HG02642 (cell line): ENCODE data around the gene ITPR3.

Source experiments
- ATAC-seq: cut with Tn5 transposase; IDR thresholded peaks from one replicate; pipeline ENCODE4 v1.9.1; 2021; ENCODE audit warnings: mild to moderate bottlenecking; ENCODE audit not compliant: unreplicated experiment, poor library complexity

Gene ITPR3

DNA sequence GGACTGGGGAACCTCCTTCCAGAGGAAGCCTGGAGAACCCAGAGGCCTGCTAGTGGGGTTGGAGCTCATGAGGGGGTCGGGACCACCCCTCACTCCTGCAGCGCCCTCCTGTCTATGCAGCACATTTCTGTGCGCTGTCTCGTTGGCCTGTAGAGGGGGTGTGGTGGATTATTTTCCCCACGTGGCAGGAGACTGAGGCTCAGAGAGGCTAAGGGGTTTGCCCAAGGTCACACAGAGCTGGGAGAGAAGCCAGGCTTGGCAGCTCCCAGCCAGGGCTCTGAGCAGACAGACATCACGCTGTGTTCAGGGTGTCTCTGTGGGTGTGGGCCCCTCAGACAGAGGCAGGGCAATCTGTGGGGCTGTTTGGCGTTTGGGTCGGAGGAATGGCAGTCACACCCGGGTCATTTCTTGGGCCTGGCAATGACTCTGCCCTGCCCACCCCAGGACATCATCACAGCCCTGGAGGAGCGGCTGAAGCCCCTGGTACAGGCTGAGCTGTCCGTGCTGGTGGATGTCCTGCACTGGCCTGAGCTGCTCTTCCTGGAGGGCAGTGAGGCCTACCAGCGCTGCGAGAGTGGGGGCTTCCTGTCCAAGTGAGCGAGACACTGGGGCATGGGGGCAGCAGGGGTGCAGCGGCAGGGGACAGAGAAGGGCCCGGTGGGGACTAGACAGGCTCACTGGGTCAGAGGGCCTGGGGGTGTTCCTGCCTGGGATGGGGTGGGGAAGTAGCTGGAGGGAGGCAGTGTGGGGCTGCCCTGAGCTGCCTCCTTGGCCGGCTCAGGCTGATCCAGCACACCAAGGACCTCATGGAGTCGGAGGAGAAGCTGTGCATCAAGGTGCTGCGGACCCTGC lies 62.7 kb downstream of the ITPR3 start:
- no peak for ATAC-seq

DNA sequence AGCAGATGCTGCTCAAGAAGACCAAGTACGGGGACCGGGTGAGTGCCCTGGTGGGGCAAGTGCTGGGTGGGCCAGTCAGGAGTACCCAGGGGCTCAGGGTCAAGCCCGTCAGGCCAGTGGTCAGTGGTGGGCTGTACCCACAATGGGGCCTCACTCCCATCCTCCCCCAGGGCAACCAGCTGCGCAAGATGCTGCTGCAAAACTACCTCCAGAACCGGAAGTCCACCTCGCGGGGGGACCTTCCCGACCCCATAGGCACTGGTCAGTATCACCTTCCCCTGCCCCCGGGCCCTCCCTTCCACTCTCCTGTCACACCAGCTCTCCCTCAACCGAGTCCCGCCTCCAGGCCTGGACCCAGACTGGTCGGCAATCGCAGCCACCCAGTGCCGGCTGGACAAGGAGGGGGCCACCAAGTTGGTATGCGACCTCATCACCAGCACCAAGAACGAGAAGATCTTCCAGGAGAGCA lies 63.3 kb downstream of the ITPR3 start:
- no peak for ATAC-seq

DNA sequence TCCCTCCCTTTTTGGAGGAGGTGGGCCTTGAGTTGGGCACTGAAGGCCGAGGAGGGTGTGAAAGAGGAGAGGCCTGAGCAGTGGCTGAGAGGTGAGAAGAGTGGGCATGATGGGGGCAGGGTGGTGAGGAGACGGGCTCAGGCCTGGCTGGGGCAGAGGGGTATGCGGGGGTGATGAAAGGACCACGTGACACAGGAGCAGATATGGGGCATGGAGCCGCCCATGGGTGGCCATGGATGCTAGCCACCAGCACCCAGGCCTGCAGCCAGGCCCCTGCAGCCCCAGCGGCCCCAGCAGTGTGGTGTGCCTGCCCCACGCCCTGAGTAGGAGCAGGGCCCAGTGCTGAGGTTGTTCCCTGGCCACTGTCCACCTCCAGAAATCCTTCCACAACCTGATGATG lies 63.9 kb downstream of the ITPR3 start:
- no peak for ATAC-seq

DNA sequence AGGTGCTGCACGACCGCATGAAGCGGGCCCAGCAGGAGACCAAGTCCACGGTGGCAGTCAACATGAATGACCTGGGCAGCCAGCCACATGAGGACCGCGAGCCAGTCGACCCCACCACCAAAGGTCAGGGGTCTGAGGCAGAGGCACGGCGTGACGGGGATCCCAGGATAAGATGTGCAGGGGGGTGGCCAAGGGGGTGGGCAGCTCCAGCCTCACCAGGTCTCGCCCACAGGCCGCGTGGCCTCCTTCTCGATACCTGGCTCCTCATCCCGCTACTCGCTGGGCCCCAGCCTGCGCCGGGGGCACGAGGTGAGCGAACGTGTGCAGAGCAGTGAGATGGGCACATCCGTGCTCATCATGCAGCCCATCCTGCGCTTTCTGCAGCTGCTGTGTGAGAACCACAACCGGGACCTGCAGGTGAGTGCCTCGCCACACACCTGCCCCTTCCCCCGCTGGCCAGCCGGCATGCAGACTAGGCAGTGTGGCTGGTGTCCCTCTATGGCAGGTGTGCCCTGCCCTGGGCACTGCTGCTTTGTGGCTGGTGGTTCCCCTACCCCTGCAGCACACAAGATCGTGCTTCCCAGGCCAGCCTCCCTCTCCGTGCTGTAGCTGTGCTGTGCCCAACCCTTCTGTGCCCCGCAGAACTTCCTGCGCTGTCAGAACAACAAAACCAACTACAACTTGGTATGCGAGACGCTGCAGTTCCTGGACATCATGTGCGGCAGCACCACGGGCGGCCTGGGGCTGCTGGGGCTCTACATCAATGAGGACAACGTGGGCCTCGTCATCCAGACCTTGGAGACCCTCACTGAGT lies 64.5 kb downstream of the ITPR3 start:
- ATAC-seq: no peak

DNA sequence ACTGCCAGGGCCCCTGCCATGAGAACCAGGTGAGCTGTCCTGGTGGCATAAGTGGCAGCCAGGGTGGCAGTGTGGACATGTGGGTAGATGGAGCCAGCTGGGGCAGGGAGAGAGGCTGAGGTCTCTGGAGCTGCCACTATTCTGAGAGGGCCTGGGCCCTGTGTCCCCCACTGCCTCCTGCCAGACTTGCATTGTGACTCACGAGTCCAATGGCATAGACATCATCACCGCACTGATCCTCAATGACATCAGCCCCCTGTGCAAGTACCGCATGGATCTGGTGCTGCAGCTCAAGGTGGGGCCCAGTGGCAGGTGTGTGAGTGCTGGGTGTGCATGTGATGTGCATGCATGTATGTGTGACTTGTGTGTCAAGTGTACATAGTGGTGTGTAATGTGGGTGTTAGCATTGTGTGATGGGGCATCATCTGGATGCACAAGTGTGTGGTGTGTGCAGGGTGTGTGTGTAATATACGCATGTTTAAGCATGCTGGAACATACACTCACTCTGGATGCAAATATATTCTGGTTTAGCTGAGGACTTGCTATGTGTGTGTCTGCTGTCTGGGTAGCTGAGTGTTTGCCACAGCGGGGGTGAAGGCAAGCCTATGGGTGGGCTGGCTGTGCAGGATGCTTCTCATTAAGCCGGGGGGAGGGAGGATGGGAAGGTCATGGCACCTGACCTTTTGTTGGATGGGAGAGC lies 65.3 kb downstream of the ITPR3 start:
- ATAC-seq: no peak

DNA sequence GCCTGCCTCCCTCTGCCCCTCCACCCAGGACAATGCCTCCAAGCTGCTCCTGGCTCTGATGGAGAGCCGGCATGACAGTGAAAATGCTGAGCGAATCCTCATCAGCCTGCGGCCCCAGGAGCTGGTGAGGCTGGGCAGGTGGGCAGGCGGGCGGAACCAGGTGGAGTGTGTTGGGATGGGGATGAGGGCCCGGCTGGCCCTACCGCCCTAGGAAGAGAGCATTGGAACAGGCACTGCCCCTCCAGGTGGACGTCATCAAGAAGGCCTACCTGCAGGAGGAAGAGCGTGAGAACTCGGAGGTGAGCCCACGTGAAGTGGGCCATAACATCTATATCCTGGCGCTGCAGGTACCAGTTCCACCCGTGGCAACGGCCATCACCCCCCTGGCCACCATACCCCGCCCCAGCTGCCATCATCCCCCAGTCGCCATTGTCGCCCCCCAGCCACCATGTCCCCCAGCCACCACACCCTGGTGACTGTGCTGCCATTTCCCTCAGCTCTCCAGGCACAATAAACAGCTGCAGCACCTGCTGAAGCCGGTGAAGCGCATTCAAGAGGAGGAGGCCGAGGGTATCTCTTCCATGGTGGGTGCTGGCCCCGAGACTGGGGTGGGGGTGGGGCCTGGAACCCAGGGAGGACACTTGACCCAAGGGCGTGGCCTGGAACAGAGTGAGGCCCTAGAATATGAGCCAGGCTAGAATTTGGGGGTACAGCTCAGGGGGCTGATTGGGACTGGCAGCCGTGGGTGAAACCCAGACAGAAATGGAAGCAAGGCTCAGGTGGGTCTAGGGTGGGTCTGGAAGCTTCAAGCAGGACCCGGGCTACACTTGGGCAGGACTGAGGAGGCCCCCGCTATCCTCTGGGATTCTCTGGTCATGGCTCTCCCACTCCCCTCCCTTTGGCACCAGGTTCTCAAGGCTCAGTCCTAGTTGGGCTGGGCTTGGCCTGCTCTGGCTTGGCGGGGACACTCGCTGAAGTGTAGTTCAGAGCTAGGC lies 66.2 kb downstream of the ITPR3 start:
- ATAC-seq: no peak

DNA sequence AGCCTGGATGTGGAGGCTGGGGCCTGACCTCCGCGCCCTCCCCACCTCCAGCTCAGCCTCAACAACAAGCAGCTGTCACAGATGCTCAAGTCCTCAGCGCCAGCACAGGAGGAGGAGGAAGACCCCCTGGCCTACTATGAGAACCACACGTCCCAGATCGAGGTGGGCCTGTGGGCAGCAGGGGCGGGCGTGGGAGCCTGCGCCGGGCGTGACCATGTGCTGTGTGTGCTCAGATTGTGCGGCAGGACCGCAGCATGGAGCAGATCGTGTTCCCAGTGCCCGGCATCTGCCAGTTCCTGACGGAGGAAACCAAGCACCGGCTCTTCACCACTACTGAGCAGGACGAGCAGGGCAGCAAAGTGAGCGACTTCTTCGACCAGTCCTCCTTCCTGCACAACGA lies 66.9 kb downstream of the ITPR3 start:
- ATAC-seq: no peak

DNA sequence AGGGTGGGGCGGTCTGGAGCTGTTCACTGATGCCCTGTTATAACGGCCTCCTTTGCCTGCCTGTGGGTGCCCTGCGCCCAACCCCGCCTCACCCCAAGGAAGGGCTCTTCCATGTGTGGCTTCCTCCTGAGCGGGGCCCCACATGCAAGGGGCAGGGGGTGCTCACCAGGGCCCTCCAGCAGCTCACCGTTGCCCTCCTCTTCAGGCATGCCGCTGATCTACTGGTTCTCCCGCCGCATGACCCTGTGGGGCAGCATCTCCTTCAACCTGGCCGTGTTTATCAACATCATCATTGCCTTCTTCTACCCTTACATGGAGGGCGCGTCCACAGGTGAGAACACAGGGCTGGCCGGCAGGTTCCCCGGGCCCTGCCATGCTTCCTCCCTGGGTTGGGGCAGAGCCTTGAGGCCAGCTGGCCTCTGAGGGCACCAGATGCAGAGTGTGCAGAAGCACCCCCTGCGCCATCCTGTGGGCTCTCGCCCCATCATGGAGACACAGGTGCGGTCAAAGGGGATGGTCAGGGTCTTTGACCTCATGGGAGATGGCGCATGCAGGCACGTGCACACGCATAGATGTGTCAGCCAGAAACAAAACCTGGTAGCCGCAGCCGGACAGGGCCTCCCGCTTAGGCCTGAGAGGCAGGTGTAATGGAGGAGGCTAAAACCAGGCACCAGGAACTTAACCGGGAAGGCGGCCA lies 67.5 kb downstream of the ITPR3 start:
- no peak for ATAC-seq

DNA sequence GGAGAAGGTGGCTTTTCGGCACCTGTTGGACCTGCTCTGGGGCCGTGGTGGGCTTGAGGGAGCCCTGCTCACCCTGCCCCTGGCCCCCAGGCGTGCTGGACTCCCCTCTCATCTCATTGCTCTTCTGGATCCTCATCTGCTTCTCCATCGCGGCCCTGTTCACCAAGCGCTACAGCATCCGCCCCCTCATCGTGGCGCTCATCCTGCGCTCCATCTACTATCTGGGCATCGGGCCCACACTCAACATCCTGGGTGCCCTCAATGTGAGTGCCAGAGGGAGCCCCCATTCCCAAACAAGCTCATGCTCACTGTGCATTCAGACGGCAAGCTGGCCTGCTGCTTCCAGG lies 68.0 kb downstream of the ITPR3 start:
- no peak for ATAC-seq

DNA sequence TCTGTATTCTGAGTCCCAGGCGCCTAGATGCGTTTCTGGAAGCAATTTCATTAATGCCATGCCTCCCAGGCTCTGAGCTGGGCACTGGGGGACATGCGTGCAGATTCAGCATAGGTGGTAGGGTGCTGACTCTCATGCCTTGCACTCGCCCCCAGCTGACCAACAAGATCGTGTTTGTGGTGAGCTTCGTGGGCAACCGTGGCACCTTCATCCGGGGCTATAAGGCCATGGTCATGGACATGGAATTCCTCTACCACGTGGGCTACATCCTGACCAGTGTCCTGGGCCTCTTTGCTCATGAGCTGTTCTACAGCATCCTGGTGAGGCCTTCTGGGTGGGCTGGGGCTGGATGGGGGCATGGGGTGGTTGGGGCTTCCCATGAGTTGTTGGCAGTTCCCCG lies 68.8 kb downstream of the ITPR3 start:
- no peak for ATAC-seq

DNA sequence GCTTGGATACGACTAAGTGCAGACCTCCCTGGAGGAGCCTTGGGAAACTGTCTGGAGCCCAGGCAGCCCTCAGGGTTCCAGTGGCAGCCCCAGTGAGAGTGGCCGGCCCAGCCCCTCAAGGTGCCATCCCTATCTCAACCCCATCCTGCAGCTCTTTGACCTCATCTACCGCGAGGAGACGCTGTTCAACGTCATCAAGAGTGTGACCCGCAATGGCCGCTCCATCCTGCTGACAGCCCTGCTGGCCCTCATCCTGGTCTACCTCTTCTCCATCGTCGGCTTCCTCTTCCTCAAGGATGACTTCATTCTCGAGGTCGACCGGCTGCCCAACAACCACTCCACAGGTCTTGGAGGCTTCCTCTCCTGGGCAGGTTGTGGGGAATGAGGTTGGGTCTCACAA lies 69.6 kb downstream of the ITPR3 start:
- ATAC-seq: no peak

DNA sequence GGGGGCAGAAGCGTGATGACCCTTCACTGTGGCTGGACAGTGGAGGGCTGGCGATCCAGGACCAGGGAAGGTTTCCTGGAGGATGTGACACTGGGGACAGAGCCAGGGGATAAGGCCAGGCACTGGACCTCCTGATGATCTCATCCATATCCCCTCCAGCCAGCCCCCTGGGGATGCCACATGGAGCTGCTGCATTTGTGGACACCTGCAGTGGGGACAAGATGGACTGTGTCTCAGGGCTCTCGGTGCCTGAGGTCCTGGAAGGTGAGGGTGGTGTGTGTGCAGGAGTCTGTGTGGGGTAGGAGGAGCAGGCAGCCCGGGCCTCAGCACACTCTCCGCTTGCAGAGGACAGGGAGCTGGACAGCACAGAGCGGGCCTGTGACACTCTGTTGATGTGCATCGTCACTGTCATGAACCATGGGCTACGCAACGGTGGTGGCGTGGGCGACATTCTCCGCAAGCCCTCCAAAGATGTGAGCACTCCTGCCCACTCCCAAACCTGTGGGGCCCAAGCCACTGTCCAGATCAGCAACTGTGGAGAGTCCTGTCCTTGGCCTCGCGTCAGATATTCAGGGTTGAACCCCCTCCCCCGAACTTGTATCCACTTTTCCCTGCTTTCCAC lies 70.4 kb downstream of the ITPR3 start:
- ATAC-seq: no peak

DNA sequence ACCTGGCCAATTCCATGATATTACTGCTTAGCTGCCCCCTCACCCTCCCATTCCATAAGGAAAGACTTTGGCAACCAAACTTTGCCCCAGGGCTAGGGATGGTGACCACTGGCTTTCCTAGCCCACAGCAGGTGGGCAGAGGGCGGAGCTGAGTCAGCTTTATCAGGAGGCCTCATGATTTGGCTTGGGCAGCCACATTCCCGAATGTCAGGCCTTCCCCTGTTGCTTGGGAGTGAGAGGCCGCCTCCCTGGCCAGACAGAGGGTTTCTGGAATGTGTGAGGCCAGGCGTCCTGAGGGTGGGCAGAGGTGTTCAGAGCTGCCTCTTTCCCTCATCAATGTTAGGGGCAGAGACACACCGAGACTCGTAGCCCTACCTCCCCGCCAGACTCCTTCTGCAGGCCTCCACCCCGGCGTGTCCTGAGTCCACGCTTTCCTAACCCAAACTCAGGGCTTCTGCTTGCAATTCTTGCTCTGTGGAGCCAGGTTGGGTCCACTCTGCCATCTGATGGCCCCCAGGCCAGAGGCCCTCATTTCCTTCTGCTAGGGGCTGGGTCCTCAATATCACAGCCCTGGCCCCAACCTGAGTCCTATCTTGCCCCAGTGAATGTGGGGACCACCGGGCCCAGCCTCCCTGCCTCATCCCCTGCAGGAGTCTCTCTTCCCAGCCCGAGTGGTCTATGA lies 71.1 kb downstream of the ITPR3 start:
- ATAC-seq: no peak

DNA sequence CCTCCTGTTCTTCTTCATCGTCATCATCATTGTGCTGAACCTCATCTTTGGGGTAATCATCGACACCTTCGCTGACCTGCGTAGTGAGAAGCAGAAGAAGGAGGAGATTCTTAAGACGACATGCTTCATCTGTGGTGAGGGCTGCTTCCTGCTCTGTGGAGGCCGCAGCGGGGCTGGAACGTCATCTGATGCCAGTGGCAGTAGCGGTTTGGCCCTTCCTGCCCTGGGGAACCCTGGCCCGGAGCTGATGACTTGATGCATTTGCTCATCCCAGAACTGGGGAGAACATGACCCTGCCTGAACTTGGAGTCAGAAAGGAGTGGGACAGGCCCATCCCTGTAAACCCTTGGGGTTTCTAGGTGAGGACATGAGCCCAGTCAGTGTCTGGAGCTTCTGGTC lies 71.6 kb downstream of the ITPR3 start:
- ATAC-seq: no peak

DNA sequence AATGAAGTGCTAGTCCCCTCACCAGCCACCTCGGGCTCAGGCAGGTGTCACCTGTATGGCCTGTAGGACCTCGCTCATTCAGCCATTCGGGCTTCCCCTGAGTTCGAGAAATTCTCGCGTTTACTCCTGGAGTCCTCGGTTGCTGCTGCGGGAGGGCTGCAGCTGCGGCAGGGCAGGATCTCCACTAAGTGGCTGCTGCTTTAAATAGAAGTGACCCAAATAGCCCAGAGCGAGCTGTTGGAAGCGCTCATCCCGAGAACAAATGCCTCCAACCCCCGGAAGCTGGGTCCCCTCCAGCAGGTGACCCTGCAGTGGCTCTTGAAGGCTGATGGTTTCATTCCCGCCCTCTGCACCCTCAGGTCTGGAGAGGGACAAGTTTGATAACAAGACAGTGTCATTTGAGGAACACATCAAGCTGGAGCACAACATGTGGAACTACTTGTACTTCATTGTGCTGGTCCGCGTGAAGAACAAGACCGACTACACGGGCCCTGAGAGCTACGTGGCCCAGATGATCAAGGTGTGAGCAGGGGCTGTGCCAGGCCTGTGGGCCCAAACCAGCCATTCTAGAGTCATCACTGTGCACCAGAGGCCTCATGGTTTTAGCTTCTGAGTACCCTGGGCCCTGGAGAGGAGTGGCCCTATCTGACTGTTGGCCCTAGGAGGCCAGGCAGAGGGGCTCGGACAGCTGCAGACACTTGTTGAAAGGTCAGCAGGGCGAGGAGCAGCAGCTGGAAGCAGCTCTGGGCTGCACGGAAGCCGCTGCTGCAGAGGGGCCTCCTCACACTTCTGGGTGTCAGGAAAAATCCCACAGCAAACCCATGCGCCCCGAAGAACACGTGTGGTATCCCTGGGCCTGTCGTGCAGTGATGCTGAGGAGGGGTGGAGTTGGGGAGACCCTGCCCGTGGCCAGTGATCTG lies 72.3 kb downstream of the ITPR3 start:
- no peak for ATAC-seq

DNA sequence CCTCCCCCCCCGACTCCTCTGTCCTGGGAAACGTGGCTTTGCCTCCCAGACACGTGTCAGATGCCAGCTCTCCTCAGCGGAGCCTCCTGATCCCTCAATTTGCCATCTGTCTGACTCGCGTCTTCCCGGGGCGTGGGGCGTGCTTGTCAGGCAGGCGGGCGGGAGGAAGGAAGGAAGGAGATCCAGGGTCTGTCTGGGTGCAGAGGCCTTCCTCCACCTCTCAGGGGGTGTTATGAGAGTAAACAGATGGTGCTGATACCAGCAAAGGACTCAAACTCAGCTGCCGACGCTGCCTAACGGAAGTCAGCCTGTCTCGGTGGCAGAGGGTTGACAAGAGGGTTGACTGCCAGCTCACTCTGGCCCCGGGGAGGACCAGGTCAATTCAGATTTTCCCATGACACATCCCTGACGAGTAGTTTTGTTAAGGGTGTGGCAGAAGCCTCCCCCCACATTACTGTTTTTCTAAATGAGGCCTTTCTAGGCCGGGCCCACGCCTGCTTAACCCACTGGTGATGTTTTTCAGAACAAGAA lies 73.3 kb downstream of the ITPR3 start:
- ATAC-seq: no peak

DNA sequence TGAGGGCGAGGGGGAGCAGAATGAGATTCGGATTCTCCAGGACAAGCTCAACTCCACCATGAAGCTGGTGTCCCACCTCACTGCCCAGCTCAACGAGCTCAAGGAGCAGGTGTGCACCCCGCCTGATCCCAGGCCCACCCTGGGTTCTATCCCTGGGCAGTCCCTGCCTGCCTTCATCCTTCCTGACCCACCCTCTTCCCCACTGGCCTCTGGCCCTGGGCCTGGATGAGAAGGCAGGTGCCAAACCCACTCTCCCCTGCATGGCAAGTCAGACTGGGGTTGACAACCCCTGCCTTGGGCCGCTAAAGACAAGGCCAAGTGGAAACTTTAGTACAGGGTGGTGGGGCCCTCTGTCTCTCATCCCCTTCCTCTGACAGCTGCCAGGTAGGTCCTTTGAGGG lies 73.9 kb downstream of the ITPR3 start:
- ATAC-seq: no peak
